OCI-LY1 (cell line): ENCODE data around the gene ARHGAP10.

Source experiments
- H2AFZ ChIP-seq: fragments of 200-600 bp; sonication (generic), shearing (Covaris generic); 2 replicates; pipeline ENCODE4 v1.6.0; 2014; ENCODE audit warnings: antibody characterized with exemption, mild to moderate bottlenecking, low read length
- H3F3A ChIP-seq: fragments of 200-600 bp; sonication (generic), shearing (Covaris generic); 2 replicates; pipeline ENCODE4 v1.6.0; 2014; ENCODE audit warnings: mild to moderate bottlenecking, antibody characterized with exemption, low read length, moderate library complexity; ENCODE audit not compliant: insufficient read depth
- H3K27ac ChIP-seq: fragments of 200-600 bp; sonication (generic); 2 replicates; pipeline ENCODE4 v1.5.1; 2014; ENCODE audit warnings: low read length, mixed run types, mild to moderate bottlenecking, low read depth; ENCODE audit not compliant: poor library complexity, severe bottlenecking
- H3K27me3 ChIP-seq: fragments of 200-600 bp; sonication (generic); 2 replicates; pipeline ENCODE4 v1.6.0; 2014; ENCODE audit warnings: antibody characterized with exemption, mild to moderate bottlenecking, low read length, moderate library complexity; ENCODE audit not compliant: insufficient read depth
- H3K36me3 ChIP-seq: fragments of 200-600 bp; sonication (generic); 2 replicates; pipeline ENCODE4 v1.6.1; 2014; ENCODE audit warnings: mild to moderate bottlenecking, antibody characterized with exemption, low read length, moderate library complexity, mixed read lengths; ENCODE audit not compliant: insufficient read depth
- H3K4me1 ChIP-seq: fragments of 200-600 bp; sonication (generic); 2 replicates; pipeline ENCODE4 v1.5.1; 2014; ENCODE audit warnings: mild to moderate bottlenecking, low read length, moderate library complexity; ENCODE audit not compliant: insufficient read depth, severe bottlenecking
- H3K4me2 ChIP-seq: fragments of 200-600 bp; sonication (generic), shearing (Covaris generic); 2 replicates; pipeline ENCODE4 v1.6.1; 2014; ENCODE audit warnings: low read length
- H3K4me3 ChIP-seq: fragments of 200-600 bp; sonication (generic); 2 replicates; pipeline ENCODE4 v1.5.1; 2014; ENCODE audit warnings: low read length, low read depth, mild to moderate bottlenecking, mixed read lengths; ENCODE audit not compliant: poor library complexity, severe bottlenecking
- H3K79me2 ChIP-seq: fragments of 200-600 bp; shearing (Covaris generic); 2 replicates; pipeline ENCODE4 v1.6.1; 2016; ENCODE audit warnings: mixed run types, low read length, mixed read lengths; ENCODE audit not compliant: insufficient read depth
- H3K9ac ChIP-seq: fragments of 200-600 bp; sonication (generic), shearing (Covaris generic); 2 replicates; pipeline ENCODE4 v1.6.1; 2014; ENCODE audit warnings: mild to moderate bottlenecking, low read length, mixed read lengths
- H3K9me2 ChIP-seq: fragments of 200-600 bp; sonication (generic), shearing (Covaris generic); 2 replicates; pipeline ENCODE4 v1.6.1; 2014; ENCODE audit warnings: low read depth, mild to moderate bottlenecking, low read length, mixed read lengths
- H3K9me3 ChIP-seq: fragments of 200-600 bp; shearing (Covaris generic); 2 replicates; pipeline ENCODE4 v1.6.1; 2014; ENCODE audit warnings: low read length, mixed read lengths
- H4K20me1 ChIP-seq: fragments of 200-600 bp; sonication (generic), shearing (Covaris generic); 2 replicates; pipeline ENCODE4 v1.6.0; 2016; ENCODE audit warnings: mild to moderate bottlenecking, low read length; ENCODE audit not compliant: insufficient read depth
- EZH2 ChIP-seq: fragments of 200-600 bp; sonication (generic), shearing (Covaris generic); IDR thresholded peaks from 2 replicates; pipeline ENCODE4 v1.8.0; 2017; ENCODE audit warnings: borderline replicate concordance, mixed run types, mild to moderate bottlenecking, antibody characterized with exemption, low read length, moderate library complexity, mixed read lengths
- TF ChIP-seq, protein P1 (sequence below): fragments of 200-600 bp; sonication (generic), shearing (Covaris generic); IDR thresholded peaks from 2 replicates; pipeline ENCODE4 v1.5.1; 2017; ENCODE audit warnings: mild to moderate bottlenecking, antibody characterized with exemption, low read length, moderate library complexity, mixed read lengths

The ARHGAP10 gene

DNA sequence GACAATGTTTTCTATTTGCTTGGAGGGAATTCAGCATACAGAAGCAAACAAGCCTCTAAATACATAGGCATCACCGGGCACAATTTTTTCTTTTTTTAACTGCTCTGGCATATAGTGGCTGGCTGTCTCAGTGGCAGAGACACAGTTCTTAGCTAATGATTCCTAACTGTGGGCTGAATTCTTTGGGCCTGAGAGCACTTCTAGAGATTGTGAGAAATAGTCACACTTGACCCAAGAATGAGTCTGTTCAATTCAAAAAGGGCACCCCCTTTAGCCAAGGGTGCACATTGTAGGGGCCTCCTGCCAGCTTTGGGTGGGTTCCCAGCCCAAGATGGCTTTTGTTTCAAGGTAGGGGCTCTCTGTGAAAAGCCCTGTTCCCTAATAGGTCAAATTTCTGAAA is 345.7 kb downstream of the ARHGAP10 start:
- H3K4me1 ChIP-seq, result peaks cover 7% of the 10 kb centered on the region
- TF ChIP-seq, protein P1, sequence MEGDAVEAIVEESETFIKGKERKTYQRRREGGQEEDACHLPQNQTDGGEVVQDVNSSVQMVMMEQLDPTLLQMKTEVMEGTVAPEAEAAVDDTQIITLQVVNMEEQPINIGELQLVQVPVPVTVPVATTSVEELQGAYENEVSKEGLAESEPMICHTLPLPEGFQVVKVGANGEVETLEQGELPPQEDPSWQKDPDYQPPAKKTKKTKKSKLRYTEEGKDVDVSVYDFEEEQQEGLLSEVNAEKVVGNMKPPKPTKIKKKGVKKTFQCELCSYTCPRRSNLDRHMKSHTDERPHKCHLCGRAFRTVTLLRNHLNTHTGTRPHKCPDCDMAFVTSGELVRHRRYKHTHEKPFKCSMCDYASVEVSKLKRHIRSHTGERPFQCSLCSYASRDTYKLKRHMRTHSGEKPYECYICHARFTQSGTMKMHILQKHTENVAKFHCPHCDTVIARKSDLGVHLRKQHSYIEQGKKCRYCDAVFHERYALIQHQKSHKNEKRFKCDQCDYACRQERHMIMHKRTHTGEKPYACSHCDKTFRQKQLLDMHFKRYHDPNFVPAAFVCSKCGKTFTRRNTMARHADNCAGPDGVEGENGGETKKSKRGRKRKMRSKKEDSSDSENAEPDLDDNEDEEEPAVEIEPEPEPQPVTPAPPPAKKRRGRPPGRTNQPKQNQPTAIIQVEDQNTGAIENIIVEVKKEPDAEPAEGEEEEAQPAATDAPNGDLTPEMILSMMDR, result no peak
- no peak for TF ChIP-seq EZH2
- H2AFZ ChIP-seq, result no peak overlapping the region
- no peak overlapping the region for H3K27ac ChIP-seq
- H3K4me2 ChIP-seq, result no peak overlapping the region
- H3K36me3 ChIP-seq, result peaks cover 4% of the 10 kb centered on the region; the same call in 1 of the 2 replicates
- no peaks in the 10 kb centered on the region for H3K79me2 ChIP-seq
- no peak overlapping the region for H3K4me3 ChIP-seq
- no peaks in the 10 kb centered on the region for H3K9me2 ChIP-seq
- peaks cover 6% of the 10 kb centered on the region; the same call in 1 of the 2 replicates for H3K9me3 ChIP-seq
- no peaks in the 10 kb centered on the region for H4K20me1 ChIP-seq
- H3F3A ChIP-seq, result no peaks in the 10 kb centered on the region
- H3K9ac ChIP-seq, result no peak overlapping the region
- H3K27me3 ChIP-seq, result no peaks in the 10 kb centered on the region

DNA sequence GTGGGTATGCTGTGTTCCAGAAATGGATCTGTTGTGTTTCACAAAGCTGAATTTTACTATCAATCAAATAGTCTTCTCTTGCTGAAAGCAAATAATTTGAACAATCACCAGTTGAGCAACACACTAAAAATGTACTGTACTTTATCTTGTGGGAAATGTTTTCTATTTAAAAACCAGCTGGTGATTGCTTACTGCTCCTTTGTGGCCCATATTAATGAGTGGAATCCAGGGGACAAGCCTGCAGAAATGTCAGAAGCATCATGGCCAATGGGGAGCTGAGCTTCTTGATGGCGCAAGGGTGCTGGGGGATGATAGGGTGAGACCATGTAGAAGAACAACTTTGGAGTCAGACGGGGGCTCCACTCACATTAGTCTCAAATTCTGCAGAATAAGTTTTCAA is 346.2 kb downstream of the ARHGAP10 start:
- Histone ChIP-seq H2AFZ (no peak overlapping the region), H3K4me2 (no peak overlapping the region), H3K79me2 (no peaks in the 10 kb centered on the region), H3F3A (no peaks in the 10 kb centered on the region), H3K4me3 (no peak overlapping the region), H3K9ac (no peak overlapping the region), H3K27me3 (no peaks in the 10 kb centered on the region), H3K27ac (no peak overlapping the region), H3K4me1 (peaks cover 7% of the 10 kb centered on the region), H4K20me1 (no peaks in the 10 kb centered on the region), H3K36me3 (peaks cover 4% of the 10 kb centered on the region; the same call in 1 of the 2 replicates), H3K9me3 (peaks cover 6% of the 10 kb centered on the region; the same call in 1 of the 2 replicates), H3K9me2 (no peaks in the 10 kb centered on the region)
- TF ChIP-seq EZH2, result no peak

DNA sequence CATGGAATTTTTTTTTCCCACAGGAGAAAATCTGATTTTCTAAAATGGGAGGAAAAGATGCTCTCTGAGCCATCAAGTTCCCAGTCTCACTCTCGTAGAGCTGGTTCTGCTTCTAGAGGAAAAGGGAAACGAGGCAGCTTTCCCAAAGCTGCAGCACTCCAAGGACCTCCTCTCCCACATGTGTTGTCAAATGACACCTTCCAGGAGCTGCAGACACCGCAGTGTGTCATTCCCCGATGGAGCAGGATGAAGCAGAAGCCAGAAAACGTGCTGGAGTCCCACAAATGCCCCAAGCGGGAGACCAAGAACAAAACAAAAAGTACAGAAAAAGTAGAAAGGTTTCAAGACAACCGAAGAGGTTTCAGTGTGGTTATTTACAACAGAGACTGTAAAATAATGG is 348.1 kb downstream of the ARHGAP10 start:
- H3K9me3 ChIP-seq, result peaks cover 6% of the 10 kb centered on the region; the same call in 1 of the 2 replicates
- H3K79me2 ChIP-seq, result no peaks in the 10 kb centered on the region
- H4K20me1 ChIP-seq, result no peaks in the 10 kb centered on the region
- H3F3A ChIP-seq, result no peaks in the 10 kb centered on the region
- H3K9ac ChIP-seq, result no peak overlapping the region
- peaks cover 4% of the 10 kb centered on the region; the same call in 1 of the 2 replicates for H3K36me3 ChIP-seq
- H3K27me3 ChIP-seq, result no peaks in the 10 kb centered on the region
- TF ChIP-seq, protein P1, result no peak
- TF ChIP-seq EZH2, result no peak
- H3K4me3 ChIP-seq, result no peak overlapping the region
- peaks cover 7% of the 10 kb centered on the region for H3K4me1 ChIP-seq
- H3K27ac ChIP-seq, result no peak overlapping the region
- no peaks in the 10 kb centered on the region for H3K9me2 ChIP-seq
- no peak overlapping the region for H2AFZ ChIP-seq
- no peak overlapping the region for H3K4me2 ChIP-seq

DNA sequence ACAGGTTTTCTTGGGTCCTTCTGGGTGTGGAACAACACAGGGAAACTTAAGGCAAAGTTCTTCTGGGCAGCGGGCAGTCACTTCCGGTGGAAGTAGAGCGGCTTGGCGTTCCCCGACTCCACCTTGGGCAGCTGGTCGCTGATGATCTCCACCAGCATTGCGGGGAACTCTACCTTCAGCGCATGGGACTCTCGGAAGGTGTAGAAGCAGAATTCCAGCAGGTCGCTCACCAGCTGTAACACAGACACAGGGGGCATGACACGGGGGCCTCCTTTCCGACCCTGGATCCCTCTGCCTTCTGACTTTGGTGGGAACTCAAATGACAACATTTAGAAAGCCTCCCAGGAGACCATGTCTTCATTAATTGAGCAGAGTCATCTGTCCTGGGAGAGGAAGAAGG is 349.4 kb downstream of the ARHGAP10 start:
- no peak for TF ChIP-seq EZH2
- TF ChIP-seq, protein P1, result no peak

More for the DNA sequence above, 349.4 kb downstream of the ARHGAP10 start:
- Histone ChIP-seq H2AFZ (no peak overlapping the region), H3K27ac (no peak overlapping the region), H3K36me3 (no peaks in the 10 kb centered on the region; the same call in 1 of the 2 replicates), H3K27me3 (no peaks in the 10 kb centered on the region), H4K20me1 (no peaks in the 10 kb centered on the region), H3K4me3 (no peak overlapping the region), H3K79me2 (no peaks in the 10 kb centered on the region), H3K9ac (no peak overlapping the region), H3K4me1 (peaks cover 7% of the 10 kb centered on the region), H3K9me3 (peaks cover 6% of the 10 kb centered on the region; the same call in 1 of the 2 replicates), H3K4me2 (no peak overlapping the region), H3K9me2 (no peaks in the 10 kb centered on the region), H3F3A (no peaks in the 10 kb centered on the region)
